ENCODE measurements around the gene NARF.
"Not testable (repeated sequence)": the region's sequence is repeated elsewhere in the genome, so short reads cannot be mapped to it uniquely, and the experiment has no call there.

NARF gene

GRCh38 chr17:82458179-82458884 lies at the start of gene NARF:
TSS of gene NARF (plus strand) at chr17:82458741. CDS start at chr17:82458804, 63 bp downstream.
- peak; percentile 100 for ATAC-seq

DNA sequence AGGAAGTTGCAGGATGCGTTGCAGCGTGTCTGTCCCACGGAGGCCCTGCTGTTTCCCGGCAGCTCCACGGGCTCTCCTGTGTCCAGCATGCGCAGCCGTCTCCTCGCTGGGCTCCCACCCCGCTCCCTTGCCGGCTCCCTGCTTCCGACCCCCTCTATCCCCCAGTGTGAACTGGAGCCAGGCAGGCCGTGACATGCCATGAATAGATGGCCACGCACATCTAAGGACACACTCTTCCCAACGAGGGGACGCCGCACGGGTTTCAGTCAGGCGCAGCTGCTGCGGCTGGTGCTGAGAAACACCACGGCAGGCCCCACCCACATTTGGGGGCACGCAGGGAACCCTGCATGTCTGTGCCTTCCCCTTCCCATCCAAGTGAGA lies 49.6 kb upstream of the NARF start:
- H3K4me1 Mint-ChIP-seq, result peaks cover 27% of the 10 kb centered on the region
- no peak overlapping the region for H3K27ac Mint-ChIP-seq
- peaks cover 65% of the 10 kb centered on the region for H3K36me3 Mint-ChIP-seq
- no peak for ATAC-seq
- no peaks in the 10 kb centered on the region for H3K9me3 Mint-ChIP-seq
- no peak overlapping the region for H3K4me3 Mint-ChIP-seq
- H3K27me3 Mint-ChIP-seq, result no peaks in the 10 kb centered on the region

More at GRCh38 chr17:82458179-82458884, at the start of gene NARF:
- Mint-ChIP-seq H3K36me3 (peaks cover 21% of the 10 kb centered on the region), H3K9me3 (no peaks in the 10 kb centered on the region), H3K4me3 (peak within 1 kb of the TSS; percentile 97), H3K27ac (peak within 1 kb of the TSS; percentile 97), H3K27me3 (no peaks in the 10 kb centered on the region), H3K4me1 (peaks cover 24% of the 10 kb centered on the region)

DNA sequence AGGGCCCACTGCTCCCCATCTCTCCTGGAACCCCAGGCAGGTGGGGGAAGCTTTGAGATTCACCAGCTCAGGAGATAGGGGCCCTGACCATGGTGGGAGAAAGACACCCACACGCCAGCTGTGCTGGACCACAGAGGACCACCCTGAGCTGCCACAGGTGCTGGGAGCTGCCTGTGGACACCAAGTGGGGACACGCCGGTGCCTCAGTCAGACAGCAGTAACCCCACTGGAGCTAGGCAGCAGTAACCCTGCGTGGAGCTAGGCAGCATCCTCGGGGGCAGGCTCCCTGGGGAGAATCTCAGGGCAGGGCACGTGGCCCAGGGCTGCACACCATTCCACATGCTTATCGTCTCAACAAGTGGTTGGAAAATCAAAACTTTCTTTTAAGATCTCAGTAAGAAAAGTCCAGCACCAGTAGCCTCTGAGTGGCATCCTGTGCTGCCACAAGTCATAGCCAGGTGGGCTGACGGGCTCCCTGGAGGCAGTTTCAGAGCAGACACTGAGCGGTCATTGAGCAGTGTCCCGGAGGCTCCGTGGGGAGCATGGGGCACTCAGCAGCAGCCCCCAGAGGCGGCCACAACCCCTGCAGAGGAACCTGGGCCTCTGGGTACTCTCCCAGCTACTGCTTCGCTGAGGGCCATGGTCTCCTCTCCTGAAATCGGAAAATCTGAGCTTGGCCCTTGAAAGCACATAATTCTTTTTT lies 48.4 kb upstream of the NARF start:
- Mint-ChIP-seq H3K4me3 (no peak overlapping the region), H3K9me3 (no peaks in the 10 kb centered on the region), H3K27me3 (no peaks in the 10 kb centered on the region), H3K4me1 (peaks cover 39% of the 10 kb centered on the region), H3K27ac (no peak overlapping the region), H3K36me3 (peaks cover 67% of the 10 kb centered on the region)
- ATAC-seq, result no peak

DNA sequence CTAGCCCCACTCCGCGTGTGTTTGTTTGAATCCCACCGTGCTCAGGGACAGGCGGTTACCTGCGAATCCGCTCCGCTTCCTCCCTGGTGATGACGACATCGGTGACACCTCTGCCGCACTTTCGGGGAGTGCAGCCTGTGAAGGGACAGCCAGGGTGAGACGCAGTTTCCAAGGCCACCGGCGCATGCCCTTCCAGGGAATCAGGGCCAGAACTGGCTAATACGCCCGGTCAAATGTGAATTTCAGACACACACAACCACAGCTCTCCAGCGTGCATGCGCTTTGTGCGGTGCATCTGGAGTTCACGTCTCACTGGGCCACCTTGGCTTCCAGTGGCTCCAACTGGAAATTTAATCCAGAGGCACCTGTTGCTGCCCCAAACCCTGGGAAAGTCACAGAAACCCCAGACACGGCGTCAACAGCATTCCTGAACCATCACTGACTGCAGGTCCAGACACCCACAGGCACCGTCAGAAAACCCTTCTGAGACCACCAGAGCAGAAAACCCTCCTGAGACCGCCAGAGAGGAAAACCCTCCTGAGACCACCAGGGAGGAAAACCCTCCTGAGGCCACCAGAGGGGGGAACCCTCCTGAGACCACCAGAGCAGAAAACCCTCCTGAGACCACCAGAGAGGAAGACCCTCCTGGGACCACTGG lies 47.0 kb upstream of the NARF start:
- H3K27ac Mint-ChIP-seq, result no peak overlapping the region
- H3K27me3 Mint-ChIP-seq, result no peaks in the 10 kb centered on the region
- ATAC-seq, result no peak
- H3K36me3 Mint-ChIP-seq, result peaks cover 65% of the 10 kb centered on the region
- peaks cover 47% of the 10 kb centered on the region for H3K4me1 Mint-ChIP-seq
- H3K9me3 Mint-ChIP-seq, result no peaks in the 10 kb centered on the region
- H3K4me3 Mint-ChIP-seq, result no peak overlapping the region

- H3K4me3 Mint-ChIP-seq, ATAC-seq, H3K9me3 Mint-ChIP-seq: not testable (repeated sequence)
Observed at GRCh38 chr17:82412081-82412480, 46.5 kb upstream of the NARF start.

DNA sequence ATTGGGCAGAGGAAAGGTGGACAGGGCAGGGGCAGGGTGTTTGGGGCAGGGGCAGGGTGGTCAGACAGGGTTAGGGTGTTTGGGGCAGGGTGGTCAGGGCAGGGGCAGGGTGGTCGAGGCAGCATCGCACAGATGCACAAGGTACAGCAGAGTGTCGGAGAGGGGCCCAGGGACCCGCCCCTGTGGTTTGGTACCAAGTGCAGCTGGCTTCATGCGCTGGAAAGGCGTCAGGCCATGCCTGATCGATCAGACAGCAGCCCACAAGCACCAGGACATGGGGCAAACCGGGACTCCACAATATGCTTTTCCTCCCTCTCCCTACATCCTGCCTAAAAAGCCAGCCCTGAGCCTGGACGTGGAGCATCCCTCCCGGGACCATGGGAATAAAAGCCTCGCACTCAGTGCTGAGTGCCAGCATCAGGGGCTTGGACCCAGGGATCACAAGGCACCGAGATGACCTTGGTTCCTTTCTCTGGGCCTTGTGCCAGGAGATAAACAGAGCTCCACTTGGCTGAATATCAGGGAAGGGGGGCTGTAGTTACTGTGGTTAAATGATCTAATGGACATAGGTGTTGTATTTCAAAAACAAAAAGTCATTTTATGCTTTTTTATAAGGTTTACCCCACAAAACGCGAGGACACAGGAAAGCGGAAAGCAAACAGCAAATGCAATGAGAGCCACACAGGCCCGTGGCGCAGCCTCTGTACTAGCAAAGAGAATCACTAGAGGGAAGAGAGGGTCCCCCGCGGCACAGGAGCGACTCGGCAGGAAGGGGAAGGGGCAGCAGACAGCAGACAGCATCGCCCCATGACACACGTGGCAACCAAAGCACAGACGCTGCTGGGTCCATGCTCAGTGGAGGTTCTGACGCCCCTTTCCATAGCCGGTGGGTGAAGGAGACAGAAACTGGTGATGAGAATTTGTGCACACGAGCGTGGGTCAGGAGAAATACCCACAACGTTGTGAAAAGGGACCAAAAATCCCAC lies 45.7 kb upstream of the NARF start:
- Mint-ChIP-seq H3K4me3 (no peak overlapping the region), H3K36me3 (peaks cover 57% of the 10 kb centered on the region), H3K9me3 (no peaks in the 10 kb centered on the region), H3K27ac (no peak overlapping the region), H3K27me3 (no peaks in the 10 kb centered on the region), H3K4me1 (peaks cover 44% of the 10 kb centered on the region)
- no peak for ATAC-seq

More at GRCh38 chr17:82412081-82412480, 46.5 kb upstream of the NARF start:
- not testable (repeated sequence) for H3K27me3 Mint-ChIP-seq, H3K27ac Mint-ChIP-seq
- H3K4me1 Mint-ChIP-seq, result peaks cover 47% of the 10 kb centered on the region
- peaks cover 65% of the 10 kb centered on the region for H3K36me3 Mint-ChIP-seq

DNA sequence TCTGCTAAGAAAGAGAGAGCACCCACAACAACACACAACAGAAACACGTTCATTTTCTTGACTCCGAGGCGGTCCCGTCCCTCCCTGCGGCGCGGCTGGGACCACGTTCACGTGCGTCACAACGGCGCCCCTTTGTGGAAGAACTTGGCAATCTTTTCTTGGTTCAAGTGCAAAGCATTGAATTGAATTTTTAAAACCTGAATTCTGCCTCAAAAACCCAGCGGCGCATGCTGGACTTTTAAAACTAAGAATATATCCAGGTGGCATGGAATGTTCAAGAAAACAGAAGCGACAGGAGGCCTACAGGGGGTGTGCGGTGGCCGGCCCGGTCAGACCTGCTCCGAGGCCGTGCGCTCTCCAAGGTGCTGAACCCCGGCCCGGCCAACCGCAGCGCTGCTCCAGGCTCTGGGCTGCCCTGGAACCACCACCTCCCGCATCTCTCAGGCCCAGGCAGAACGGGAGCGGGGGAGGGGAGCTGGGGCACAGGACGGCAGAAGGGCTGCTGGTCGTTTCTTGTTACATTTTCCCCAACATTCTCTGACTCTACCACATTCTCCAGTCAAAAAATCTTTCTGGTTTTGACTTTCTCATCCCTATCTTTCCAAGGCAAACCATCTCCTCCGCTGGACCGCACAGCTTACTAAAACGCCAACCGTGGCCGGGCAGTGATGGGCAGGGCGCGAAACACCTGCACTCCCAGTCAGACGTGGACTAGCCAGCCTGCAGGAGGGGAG lies 43.8 kb upstream of the NARF start:
- ATAC-seq, result peak; percentile 53
- Mint-ChIP-seq H3K36me3 (peaks cover 39% of the 10 kb centered on the region), H3K9me3 (no peaks in the 10 kb centered on the region), H3K4me3 (no peak overlapping the region), H3K27ac (no peak overlapping the region), H3K27me3 (no peaks in the 10 kb centered on the region), H3K4me1 (peaks cover 40% of the 10 kb centered on the region)

GRCh38 chr17:82415336-82415735 lies 43.2 kb upstream of the NARF start:
- H3K27ac Mint-ChIP-seq, result no peak overlapping the region
- no peaks in the 10 kb centered on the region for H3K27me3 Mint-ChIP-seq
- H3K9me3 Mint-ChIP-seq, result no peaks in the 10 kb centered on the region
- H3K36me3 Mint-ChIP-seq, result peaks cover 45% of the 10 kb centered on the region
- no peak for ATAC-seq
- H3K4me1 Mint-ChIP-seq, result peaks cover 46% of the 10 kb centered on the region
- no peak overlapping the region for H3K4me3 Mint-ChIP-seq

DNA sequence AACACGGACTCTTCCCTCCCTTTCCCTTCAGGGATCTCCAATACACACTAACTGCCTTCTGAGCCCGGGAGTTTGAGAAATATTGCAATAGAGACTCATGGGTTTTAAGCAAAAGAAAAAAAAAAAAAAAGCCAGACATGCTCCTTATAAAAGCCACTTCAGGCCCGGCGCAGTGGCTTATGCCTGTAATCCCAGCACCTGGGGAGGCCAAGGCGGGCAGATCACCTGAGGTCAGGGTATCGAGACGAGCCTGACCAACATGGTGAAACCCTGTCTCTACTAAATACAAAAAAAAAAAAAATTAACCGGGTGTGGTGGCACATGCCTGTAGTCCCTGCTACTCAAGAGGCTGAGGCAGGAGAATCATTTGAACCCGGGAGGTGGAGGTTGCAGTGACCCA lies 42.8 kb upstream of the NARF start:
- peaks cover 46% of the 10 kb centered on the region for H3K4me1 Mint-ChIP-seq
- no peak for ATAC-seq
- H3K4me3 Mint-ChIP-seq, result no peak overlapping the region
- H3K27ac Mint-ChIP-seq, result no peak overlapping the region
- no peaks in the 10 kb centered on the region for H3K9me3 Mint-ChIP-seq
- peaks cover 47% of the 10 kb centered on the region for H3K36me3 Mint-ChIP-seq
- no peaks in the 10 kb centered on the region for H3K27me3 Mint-ChIP-seq

DNA sequence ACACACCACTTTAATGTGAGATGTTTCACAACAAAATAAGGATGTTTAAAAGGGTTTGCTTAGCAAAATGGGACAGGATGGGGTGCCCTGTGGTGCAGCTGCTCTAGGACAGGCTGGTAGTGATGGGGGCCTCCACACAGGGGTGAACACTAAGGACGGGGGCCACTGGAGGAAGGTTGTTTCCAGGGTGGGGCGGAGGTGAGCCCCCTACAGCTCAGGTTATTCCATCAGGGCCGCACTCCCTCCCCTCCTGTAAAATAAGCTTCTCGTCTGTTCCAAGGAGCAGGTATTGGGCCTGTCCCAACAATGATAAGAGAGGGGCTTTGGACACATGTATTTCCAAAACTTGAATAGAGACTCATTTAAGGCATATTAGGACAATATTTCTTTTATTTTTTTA lies 42.3 kb upstream of the NARF start:
- H3K27me3 Mint-ChIP-seq, result no peaks in the 10 kb centered on the region
- H3K36me3 Mint-ChIP-seq, result peaks cover 51% of the 10 kb centered on the region
- H3K4me1 Mint-ChIP-seq, result peaks cover 46% of the 10 kb centered on the region
- H3K4me3 Mint-ChIP-seq, result no peak overlapping the region
- no peak overlapping the region for H3K27ac Mint-ChIP-seq
- H3K9me3 Mint-ChIP-seq, result no peaks in the 10 kb centered on the region
- ATAC-seq, result no peak

- no peaks in the 10 kb centered on the region for H3K27me3 Mint-ChIP-seq
- H3K4me3 Mint-ChIP-seq, result no peak overlapping the region
- H3K4me1 Mint-ChIP-seq, result peaks cover 46% of the 10 kb centered on the region
- peaks cover 51% of the 10 kb centered on the region for H3K36me3 Mint-ChIP-seq
- no peak overlapping the region for H3K27ac Mint-ChIP-seq
- ATAC-seq, result no peak
- H3K9me3 Mint-ChIP-seq, result no peaks in the 10 kb centered on the region
Observed at GRCh38 chr17:82416771-82417170, 41.8 kb upstream of the NARF start.

GRCh38 chr17:82418001-82418986 lies 40.2 kb upstream of the NARF start, which contains the start of the genes HEXD and OGFOD3:
TSS of gene HEXD (plus strand) at chr17:82418347. CDS start at chr17:82419800, 1,453 bp downstream.
TSS of gene OGFOD3 (minus strand) at chr17:82418586. CDS start at chr17:82418485, 101 bp downstream.
- Mint-ChIP-seq H3K27ac (peak within 1 kb of the TSS; percentile 54), H3K36me3 (peaks cover 57% of the 10 kb centered on the region), H3K9me3 (no peaks in the 10 kb centered on the region), H3K4me3 (peak within 1 kb of the TSS; percentile 81), H3K4me1 (peaks cover 44% of the 10 kb centered on the region), H3K27me3 (no peaks in the 10 kb centered on the region)
- ATAC-seq, result peak; percentile 95

DNA sequence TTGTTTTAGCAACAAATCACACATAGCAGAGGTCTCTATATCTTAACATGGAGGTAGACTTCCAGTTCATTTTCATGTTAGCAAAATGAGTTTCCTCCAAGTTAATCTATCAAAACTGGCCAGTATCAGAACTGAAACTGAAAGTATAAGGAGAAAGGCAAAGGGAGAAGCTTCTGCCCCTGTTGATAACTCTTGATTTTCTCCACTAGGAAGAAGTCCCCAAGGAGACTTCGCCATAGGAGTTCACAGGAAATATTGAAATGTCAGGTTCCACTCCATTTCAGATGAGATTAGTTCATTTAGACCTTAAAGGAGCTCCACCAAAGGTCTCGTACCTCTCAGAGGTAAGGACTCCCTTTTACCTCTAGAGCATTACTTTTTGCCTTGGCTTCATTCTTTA lies 39.0 kb upstream of the NARF start:
- no peaks in the 10 kb centered on the region for H3K27me3 Mint-ChIP-seq
- peaks cover 45% of the 10 kb centered on the region for H3K4me1 Mint-ChIP-seq
- no peak for ATAC-seq
- peak overlapping the region; percentile 54 for H3K27ac Mint-ChIP-seq
- H3K9me3 Mint-ChIP-seq, result no peaks in the 10 kb centered on the region
- H3K36me3 Mint-ChIP-seq, result peaks cover 55% of the 10 kb centered on the region
- H3K4me3 Mint-ChIP-seq, result peak overlapping the region; percentile 81
